Fibroblast of mammary gland (primary cell): ENCODE measurements around the gene BACE2.

Experiments used
- DNase-seq: peaks from one replicate; pipeline ENCODE4 v3.0.0-alpha.2; 2010; ENCODE audit warnings: low read depth
- H3K4me3 ChIP-seq: 2 replicates; pipeline ENCODE4 v1.5.1; 2011; ENCODE audit warnings: low read depth, mild to moderate bottlenecking, low read length, moderate library complexity; ENCODE audit not compliant: control insufficient read depth
- TF ChIP-seq, protein P1 (sequence below): conservative IDR thresholded peaks from 2 replicates; pipeline ENCODE4 v1.5.1; 2011; ENCODE audit warnings: low read depth, low read length, inconsistent platforms; ENCODE audit not compliant: control insufficient read depth, insufficient read depth

Gene BACE2

DNA sequence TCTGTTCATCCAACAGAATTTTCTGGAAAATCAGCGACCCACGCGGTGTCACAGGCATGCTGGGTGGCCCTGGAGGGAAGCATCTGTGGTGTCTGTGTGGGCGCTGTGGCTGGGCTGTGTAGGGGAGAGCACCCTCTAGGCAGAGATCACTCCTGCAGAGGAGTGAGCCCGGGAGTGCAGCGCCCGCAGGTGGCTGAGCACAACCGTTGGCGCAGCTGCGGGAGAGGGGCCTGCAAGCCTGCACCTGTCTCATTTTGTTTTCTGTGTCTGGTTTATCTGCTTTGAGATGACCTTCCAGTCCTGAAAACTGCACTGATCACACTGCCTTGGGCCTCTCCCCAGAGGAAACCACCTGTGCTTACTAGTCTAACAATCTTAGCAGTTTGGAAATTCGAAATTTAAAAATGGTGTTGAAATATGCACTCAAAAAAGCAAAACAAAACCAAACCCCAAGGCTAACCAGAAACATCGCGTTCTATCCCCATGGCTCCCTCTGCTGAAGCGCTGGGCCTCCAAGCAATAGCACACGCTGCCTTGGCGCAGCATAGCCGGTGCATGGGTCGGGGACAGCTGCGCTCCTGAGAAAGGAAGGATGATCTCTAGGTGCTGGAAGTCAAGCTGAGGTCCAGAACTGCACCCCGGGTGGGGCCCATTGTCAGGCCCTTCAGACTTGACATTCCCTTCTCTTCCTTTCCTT, 153.4 kb downstream of the BACE2 start:
- no peak overlapping the region for H3K4me3 ChIP-seq
- TF ChIP-seq, protein P1, sequence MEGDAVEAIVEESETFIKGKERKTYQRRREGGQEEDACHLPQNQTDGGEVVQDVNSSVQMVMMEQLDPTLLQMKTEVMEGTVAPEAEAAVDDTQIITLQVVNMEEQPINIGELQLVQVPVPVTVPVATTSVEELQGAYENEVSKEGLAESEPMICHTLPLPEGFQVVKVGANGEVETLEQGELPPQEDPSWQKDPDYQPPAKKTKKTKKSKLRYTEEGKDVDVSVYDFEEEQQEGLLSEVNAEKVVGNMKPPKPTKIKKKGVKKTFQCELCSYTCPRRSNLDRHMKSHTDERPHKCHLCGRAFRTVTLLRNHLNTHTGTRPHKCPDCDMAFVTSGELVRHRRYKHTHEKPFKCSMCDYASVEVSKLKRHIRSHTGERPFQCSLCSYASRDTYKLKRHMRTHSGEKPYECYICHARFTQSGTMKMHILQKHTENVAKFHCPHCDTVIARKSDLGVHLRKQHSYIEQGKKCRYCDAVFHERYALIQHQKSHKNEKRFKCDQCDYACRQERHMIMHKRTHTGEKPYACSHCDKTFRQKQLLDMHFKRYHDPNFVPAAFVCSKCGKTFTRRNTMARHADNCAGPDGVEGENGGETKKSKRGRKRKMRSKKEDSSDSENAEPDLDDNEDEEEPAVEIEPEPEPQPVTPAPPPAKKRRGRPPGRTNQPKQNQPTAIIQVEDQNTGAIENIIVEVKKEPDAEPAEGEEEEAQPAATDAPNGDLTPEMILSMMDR = no peak
- no peak for DNase-seq

DNA sequence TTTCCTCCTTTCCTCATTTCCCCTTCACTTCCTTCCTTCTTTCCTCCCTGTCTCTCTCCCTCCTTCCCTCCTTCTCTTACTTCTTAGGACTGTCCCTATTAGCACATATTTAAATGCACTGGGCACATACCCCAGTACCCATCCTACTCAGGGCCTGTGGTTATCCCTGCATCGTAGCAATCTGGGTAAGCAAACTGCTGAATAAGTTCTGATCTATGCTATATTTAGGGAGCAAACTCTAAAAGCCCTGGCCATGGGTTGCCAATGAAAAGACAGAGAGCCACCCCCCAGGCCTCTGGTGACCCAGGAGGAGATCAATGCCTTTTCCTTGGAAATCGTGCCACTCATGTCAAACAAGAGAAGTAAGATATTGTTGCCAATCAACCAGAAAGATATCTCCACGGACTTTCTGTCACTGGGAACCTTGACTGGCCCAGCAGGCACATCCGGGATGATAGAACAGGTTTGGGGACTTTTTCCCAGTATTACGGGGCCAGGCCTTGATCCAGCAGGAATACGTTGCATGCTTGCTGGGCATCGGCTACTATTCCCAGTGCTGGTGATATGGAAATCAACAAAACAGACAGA, 154.0 kb downstream of the BACE2 start:
- TF ChIP-seq, protein P1 = no peak
- DNase-seq = no peak
- no peak overlapping the region for H3K4me3 ChIP-seq

DNA sequence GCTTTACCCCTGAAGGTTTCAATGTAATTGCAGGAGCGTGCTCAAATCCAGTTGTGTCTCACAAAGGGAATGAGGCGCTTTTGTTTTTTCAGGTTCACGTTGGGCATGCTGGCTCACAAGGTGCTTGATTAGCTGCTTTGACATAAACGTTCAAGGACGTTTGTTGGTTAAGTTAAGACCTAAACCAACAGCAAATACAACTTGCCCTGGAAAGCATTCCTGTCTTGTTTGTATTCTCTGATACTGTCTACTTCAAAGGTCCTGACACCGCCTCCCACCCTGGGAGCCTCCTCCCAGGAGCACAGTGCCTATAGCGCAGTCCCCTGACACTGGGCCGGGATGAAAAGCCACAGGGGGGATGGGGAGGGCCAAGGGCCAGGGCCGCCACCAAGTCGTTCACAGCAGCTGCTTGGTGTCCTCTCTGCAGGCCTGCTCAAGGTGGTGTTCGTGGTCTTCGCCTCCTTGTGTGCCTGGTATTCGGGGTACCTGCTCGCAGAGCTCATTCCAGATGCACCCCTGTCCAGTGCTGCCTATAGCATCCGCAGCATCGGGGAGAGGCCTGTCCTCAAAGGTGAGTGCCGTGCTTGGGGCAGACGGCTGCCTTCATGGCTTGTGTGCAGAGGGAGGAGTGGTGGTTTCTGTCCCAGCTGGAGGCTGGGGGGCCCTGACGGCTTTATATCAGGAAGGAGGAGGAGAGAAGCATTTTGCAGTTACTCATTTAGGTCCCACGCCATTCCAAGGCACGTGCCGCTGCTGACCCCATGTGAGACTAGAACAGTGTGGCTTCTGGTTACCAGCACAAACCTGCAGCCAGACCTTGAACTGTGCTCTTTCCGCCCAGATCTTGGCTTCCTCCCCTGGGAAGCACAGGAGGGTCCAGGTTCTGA, 154.8 kb downstream of the BACE2 start:
- DNase-seq = no peak
- H3K4me3 ChIP-seq = no peak overlapping the region
- TF ChIP-seq, protein P1 = no peak

DNA sequence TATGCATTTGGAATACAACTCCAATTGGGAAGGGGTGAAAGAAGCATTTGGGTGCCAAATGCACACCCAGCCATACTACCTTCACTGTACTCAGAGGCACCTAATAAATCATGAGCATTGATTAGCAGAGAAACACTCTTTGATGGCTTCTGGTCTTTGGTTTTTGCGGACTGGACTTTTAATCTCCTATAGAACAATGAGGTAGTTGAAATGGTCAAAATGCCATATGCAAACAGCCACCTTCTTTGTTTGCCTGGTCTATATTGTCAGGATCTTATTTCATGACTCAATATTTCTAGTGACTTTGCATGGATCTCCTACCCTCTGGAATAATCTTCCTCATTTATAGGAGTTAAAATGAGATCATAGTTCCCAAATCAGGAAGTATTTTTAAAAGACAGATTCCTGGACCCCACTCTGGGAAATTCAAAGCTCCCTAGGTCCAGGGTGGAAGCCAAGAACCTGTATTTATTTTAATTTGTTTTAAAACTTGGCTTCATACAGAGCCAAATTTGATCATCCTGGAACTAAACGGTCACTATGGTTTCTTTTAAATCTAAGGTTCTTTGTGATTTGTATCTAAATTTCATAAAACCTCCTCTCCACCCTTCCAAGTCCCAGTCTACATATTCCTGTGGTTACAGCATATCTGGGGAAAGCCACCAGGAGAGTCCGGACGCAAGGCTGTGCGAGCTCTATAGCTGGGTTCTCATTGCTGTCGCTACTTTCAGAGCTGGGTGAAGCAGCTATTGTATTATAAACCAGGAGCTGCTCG, 157.4 kb downstream of the BACE2 start:
- no peak overlapping the region for H3K4me3 ChIP-seq
- TF ChIP-seq, protein P1 = no peak
- DNase-seq = no peak

DNA sequence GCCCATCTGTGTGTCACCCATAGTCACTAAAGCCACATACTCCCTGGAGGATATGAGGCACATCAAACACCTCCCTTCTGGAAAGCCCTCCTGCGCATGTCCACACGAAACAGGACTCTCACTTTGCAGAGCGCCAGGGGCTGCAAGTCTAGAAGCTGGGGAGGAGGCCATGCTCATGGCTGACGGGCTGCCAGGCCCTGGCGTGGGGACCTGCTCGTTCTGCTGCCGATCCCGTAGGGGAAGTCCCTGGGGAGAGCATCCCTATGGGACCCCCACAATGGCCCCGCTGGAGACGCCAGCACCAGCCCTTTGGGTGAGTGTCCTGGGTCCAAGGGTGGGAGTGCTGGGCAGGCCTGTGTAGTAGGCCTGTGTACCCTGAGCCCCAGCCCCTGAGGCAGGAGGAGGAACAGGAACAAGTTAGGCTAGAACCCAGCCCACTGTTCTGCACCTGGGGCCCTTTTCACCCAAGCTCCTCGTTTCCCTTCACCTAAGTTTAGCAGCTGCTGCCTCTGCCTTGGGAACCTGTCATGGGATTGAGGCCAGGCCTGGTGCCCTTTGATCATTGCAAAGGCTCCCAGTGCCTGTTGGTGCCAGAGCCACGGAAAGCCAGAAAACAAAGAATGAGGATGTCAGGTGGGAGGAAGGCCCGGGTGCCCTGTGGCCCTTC, 158.6 kb downstream of the BACE2 start:
- no peak overlapping the region for H3K4me3 ChIP-seq
- TF ChIP-seq, protein P1 = no peak
- no peak for DNase-seq

DNA sequence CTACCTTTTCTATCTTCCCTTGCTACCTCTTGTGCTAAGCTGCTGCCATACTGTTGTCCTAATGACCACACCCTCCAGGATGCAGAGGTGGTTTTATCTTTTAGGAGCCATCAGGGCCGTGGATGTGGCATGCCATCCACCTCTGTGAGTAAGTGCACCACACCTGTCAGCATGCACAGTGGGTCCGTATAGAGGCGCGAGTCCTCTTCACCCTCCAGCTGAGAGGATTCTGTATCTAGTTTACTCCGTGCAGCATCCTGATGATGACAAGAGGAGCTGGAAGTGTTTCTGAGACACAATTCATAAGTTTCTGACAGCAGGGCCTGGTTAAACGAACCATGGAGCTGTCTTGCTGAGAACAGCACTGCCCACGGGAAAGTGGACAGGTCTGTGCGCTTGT, 159.8 kb downstream of the BACE2 start:
- TF ChIP-seq, protein P1 = no peak
- H3K4me3 ChIP-seq = no peak overlapping the region
- no peak for DNase-seq
